DMS53 treated with DMSO at 0.1 percent for 48 hours (cell line): Measurements from ENCODE around the gene NEB.

ENCODE experiments used
- DNase-seq: peaks from one replicate; lab custom pipeline; 2025; ENCODE audit not compliant: unreplicated experiment; lab: John Stamatoyannopoulos, UW

NEB gene

GRCh38 chr2:151491496-151491895 is 242.8 kb downstream of the NEB start:
- DNase-seq = no peak

GRCh38 chr2:151490276-151490675 is 244.0 kb downstream of the NEB start:
- DNase-seq = no peak

- no peak for DNase-seq
Measured at GRCh38 chr2:151486053-151486452, 248.2 kb downstream of the NEB start.

- DNase-seq = no peak
Measured at GRCh38 chr2:151484100-151484499, 250.2 kb downstream of the NEB start.

GRCh38 chr2:151483546-151483945 is 250.7 kb downstream of the NEB start:
- no peak for DNase-seq

GRCh38 chr2:151482171-151482725 is 252.0 kb downstream of the NEB start:
- DNase-seq = no peak

- no peak for DNase-seq
Measured at GRCh38 chr2:151481744-151482143, 252.5 kb downstream of the NEB start.

GRCh38 chr2:151478011-151478410 is 256.3 kb downstream of the NEB start:
- DNase-seq = no peak

- no peak for DNase-seq
Measured at GRCh38 chr2:151476287-151476686, 258.0 kb downstream of the NEB start.

GRCh38 chr2:151475071-151475470 is 259.2 kb downstream of the NEB start:
- no peak for DNase-seq

- DNase-seq = no peak
Measured at GRCh38 chr2:151472966-151473365, 261.3 kb downstream of the NEB start.

- DNase-seq = no peak
Measured at GRCh38 chr2:151470556-151470955, 263.7 kb downstream of the NEB start.

GRCh38 chr2:151465771-151466170 is 268.5 kb downstream of the NEB start:
- no peak for DNase-seq

- no peak for DNase-seq
Measured at GRCh38 chr2:151459358-151459757, 274.9 kb downstream of the NEB start.

- DNase-seq = no peak
Measured at GRCh38 chr2:151439127-151439526, 295.1 kb downstream of the NEB start.

- DNase-seq = no peak
Measured at GRCh38 chr2:151438506-151438905, 295.8 kb downstream of the NEB start.

GRCh38 chr2:151437630-151438029 is 296.6 kb downstream of the NEB start:
- DNase-seq = no peak
